KMS-11 (cell line): ENCODE data around the gene TMX1.

Experiments
- H2AFZ ChIP-seq: fragments of 200-600 bp; sonication (generic); 2 replicates; pipeline ENCODE4 v1.6.1; 2016; ENCODE audit warnings: antibody characterized with exemption, mixed run types, low read depth
- H3K27ac ChIP-seq: fragments of 200-600 bp; sonication (generic); 2 replicates; pipeline ENCODE4 v1.6.1; 2016; ENCODE audit warnings: mild to moderate bottlenecking, mixed run types
- H3K27me3 ChIP-seq: fragments of 200-600 bp; sonication (generic); 2 replicates; pipeline ENCODE4 v1.6.1; 2017; ENCODE audit warnings: mild to moderate bottlenecking, low read depth, mixed run types, moderate library complexity; ENCODE audit not compliant: insufficient read depth
- H3K36me3 ChIP-seq: fragments of 200-600 bp; sonication (generic); 2 replicates; pipeline ENCODE4 v1.6.1; 2017; ENCODE audit warnings: mild to moderate bottlenecking, mixed run types; ENCODE audit not compliant: insufficient read depth
- H3K4me1 ChIP-seq: fragments of 200-600 bp; sonication (generic); 2 replicates; pipeline ENCODE4 v1.6.1; 2016; ENCODE audit warnings: mild to moderate bottlenecking, low read depth, mixed run types; ENCODE audit not compliant: poor library complexity, severe bottlenecking
- H3K4me2 ChIP-seq: fragments of 200-600 bp; sonication (generic); 2 replicates; pipeline ENCODE4 v1.7.0; 2016; ENCODE audit warnings: mild to moderate bottlenecking, mixed run types
- H3K4me3 ChIP-seq: fragments of 200-600 bp; sonication (generic); IDR thresholded peaks from 2 replicates; pipeline ENCODE4 v1.6.1; 2017; ENCODE audit warnings: low read depth, low read length, mixed read lengths; ENCODE audit not compliant: insufficient read depth
- H3K79me2 ChIP-seq: fragments of 200-600 bp; sonication (generic); 2 replicates; pipeline ENCODE4 v1.6.1; 2016; ENCODE audit warnings: low read depth, mixed run types; ENCODE audit not compliant: insufficient read depth
- H3K9ac ChIP-seq: fragments of 200-600 bp; sonication (generic); 2 replicates; pipeline ENCODE4 v1.6.1; 2016; ENCODE audit warnings: mild to moderate bottlenecking, mixed run types
- H4K20me1 ChIP-seq: fragments of 200-600 bp; sonication (generic); 2 replicates; pipeline ENCODE4 v1.6.1; 2016; ENCODE audit warnings: mild to moderate bottlenecking, mixed run types; ENCODE audit not compliant: insufficient read depth
- TF ChIP-seq, protein P1 (sequence below): fragments of 200-600 bp; sonication (generic); conservative IDR thresholded peaks from 2 replicates; pipeline ENCODE4 v1.6.1; 2017; ENCODE audit warnings: low read depth, mild to moderate bottlenecking, antibody characterized with exemption, low read length, moderate library complexity, mixed read lengths

The TMX1 gene

DNA sequence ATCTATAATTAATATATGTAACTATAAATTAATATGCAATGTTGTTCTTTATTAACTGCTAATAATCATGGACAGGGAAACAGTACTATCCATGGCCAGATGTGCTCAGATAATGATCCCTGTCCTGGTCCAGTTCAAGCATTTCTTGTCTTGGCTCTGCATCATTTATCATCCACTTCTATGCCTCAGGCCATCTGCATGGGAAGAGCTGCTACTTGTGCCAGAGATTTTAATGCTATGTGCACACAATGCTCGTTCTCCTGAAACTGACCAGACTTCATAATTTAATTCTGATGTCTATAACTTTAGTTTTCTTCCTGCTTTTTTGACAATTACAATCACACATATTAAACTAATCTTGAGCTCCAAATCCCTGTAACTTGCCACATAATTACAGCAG is 11.2 kb upstream of the TMX1 start:
- Histone ChIP-seq H3K4me3 (no peak overlapping the region), H3K27me3 (no peaks in the 10 kb centered on the region), H4K20me1 (no peaks in the 10 kb centered on the region), H3K79me2 (no peaks in the 10 kb centered on the region), H3K4me2 (no peak overlapping the region), H3K9ac (no peak overlapping the region), H2AFZ (no peak overlapping the region), H3K36me3 (no peaks in the 10 kb centered on the region), H3K4me1 (no peaks in the 10 kb centered on the region), H3K27ac (no peak overlapping the region)
- TF ChIP-seq, protein P1, sequence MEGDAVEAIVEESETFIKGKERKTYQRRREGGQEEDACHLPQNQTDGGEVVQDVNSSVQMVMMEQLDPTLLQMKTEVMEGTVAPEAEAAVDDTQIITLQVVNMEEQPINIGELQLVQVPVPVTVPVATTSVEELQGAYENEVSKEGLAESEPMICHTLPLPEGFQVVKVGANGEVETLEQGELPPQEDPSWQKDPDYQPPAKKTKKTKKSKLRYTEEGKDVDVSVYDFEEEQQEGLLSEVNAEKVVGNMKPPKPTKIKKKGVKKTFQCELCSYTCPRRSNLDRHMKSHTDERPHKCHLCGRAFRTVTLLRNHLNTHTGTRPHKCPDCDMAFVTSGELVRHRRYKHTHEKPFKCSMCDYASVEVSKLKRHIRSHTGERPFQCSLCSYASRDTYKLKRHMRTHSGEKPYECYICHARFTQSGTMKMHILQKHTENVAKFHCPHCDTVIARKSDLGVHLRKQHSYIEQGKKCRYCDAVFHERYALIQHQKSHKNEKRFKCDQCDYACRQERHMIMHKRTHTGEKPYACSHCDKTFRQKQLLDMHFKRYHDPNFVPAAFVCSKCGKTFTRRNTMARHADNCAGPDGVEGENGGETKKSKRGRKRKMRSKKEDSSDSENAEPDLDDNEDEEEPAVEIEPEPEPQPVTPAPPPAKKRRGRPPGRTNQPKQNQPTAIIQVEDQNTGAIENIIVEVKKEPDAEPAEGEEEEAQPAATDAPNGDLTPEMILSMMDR, result no peak

DNA sequence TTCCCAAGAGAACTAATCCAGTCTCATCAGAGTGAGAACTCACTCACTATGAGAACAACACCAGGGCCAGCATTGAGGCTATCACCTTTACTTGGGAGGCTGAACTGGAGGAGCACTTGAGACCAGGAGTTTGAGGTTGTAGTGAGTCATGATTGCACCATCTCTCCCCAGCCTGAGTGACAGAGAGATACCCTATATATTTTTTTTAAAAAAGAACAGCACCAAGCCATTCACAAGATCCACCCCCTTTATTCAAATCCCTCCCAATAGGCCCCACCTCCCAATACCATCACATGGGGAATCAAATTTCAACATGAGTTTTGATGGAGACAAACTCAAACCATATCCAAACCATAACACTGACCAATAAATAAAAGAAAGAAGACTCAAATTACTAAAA is 3.7 kb upstream of the TMX1 start:
- H3K4me3 ChIP-seq, result no peak overlapping the region

DNA sequence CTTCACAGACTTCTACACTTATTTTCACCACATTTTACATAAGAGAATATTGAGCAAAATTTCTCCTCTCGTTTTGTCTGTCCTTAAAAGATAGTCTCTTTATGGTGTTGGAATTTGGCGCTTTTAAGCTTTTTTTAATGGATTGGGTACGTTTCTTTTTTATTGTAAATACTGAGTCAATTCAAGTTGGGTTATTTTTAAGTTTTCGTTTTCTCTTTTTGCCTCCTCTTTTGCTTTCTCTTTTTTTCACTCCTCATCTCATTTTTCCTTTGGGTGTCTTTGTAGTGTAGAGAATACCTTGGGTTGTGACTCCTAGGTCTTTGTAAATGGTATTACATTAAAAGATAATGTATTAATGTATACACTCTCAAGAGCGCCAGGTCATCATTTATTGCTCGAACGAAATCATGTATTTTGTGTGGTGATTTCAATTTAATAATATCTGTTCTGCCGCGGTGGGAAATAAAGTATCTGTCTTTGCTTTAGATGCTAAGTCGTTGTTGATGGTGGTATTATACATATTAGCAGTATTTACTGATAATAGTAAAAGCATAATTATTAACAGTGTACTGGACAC is 845 bp downstream of the TMX1 start:
- Histone ChIP-seq H4K20me1 (no peaks in the 10 kb centered on the region), H3K4me3 (no peak overlapping the region), H3K27me3 (no peaks in the 10 kb centered on the region), H3K4me1 (peaks cover 35% of the 10 kb centered on the region), H3K9ac (peak overlapping the region; percentile 82; the same call in 1 of the 2 replicates), H3K27ac (peak overlapping the region; percentile 67; the same call in 1 of the 2 replicates), H2AFZ (peak overlapping the region; percentile 79), H3K4me2 (peak overlapping the region; percentile 84), H3K36me3 (no peaks in the 10 kb centered on the region), H3K79me2 (peaks cover 56% of the 10 kb centered on the region)
- TF ChIP-seq, protein P1, result no peak

More for the DNA sequence above, 3.7 kb upstream of the TMX1 start:
- H3K4me2 ChIP-seq, result no peak overlapping the region
- peaks cover 14% of the 10 kb centered on the region for H3K79me2 ChIP-seq
- no peaks in the 10 kb centered on the region for H4K20me1 ChIP-seq
- H3K27me3 ChIP-seq, result no peaks in the 10 kb centered on the region
- no peak overlapping the region for H3K27ac ChIP-seq
- H3K36me3 ChIP-seq, result no peaks in the 10 kb centered on the region
- H3K9ac ChIP-seq, result no peak overlapping the region
- no peak overlapping the region for H2AFZ ChIP-seq
- H3K4me1 ChIP-seq, result peaks cover 5% of the 10 kb centered on the region
- TF ChIP-seq, protein P1, result no peak

DNA sequence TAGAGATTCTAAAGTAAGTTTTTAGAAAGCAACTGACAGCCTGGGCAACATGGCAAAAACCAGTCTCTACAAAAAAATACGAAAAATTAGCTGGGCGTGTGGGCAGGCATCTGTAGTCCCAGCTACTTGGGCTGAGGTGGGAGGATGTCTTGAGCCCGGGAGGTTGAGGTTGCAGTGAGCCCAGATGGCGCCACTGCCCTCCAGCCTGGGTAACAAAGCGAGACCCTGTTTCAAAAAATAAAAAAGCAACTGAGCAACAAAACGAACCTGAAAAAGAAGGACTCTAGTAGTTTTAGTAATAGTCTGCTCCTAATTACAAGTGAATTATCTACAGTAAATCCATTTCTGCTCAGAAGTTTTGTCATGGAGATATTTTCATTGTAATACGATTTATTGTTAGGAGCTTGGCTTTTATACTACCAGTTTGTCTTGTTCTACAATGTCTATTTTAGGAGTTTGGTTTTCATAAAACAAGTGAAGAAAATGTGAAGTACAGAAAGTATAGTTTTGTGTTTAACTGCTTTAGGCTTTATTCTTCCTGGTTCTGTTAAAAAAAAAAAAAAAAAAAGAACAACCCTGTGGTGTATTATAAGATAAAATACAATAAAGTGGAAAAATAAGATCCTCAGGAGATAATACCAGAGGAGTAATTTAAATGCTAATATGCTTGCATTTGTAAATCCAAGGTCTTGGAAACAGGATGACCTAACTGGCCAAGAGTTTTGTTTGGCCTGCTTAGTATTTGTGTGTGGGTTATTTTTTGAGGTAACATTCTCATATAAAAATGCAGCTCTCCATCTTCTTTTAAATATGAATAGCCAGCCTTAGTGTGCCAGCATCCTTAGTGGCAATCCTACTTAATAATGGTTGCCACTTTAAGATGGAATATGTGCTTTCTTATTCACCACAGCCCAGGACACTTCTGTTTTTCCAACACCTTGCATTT is 2.8 kb downstream of the TMX1 start:
- no peaks in the 10 kb centered on the region for H4K20me1 ChIP-seq
- TF ChIP-seq, protein P1, result no peak
- H3K27me3 ChIP-seq, result no peaks in the 10 kb centered on the region
- peaks cover 35% of the 10 kb centered on the region for H3K4me1 ChIP-seq
- H3K36me3 ChIP-seq, result no peaks in the 10 kb centered on the region
- no peak overlapping the region for H3K9ac ChIP-seq
- H3K27ac ChIP-seq, result no peak overlapping the region
- H3K4me2 ChIP-seq, result peak overlapping the region; percentile 34; the same call in 1 of the 2 replicates
- peaks cover 56% of the 10 kb centered on the region for H3K79me2 ChIP-seq
- no peak overlapping the region for H2AFZ ChIP-seq
- no peak overlapping the region for H3K4me3 ChIP-seq
